ENCODE data around the gene ISG15.
"Not testable (repeated sequence)": the region's sequence is repeated elsewhere in the genome, so short reads cannot be mapped to it uniquely, and the experiment has no call there.

Gene ISG15

DNA sequence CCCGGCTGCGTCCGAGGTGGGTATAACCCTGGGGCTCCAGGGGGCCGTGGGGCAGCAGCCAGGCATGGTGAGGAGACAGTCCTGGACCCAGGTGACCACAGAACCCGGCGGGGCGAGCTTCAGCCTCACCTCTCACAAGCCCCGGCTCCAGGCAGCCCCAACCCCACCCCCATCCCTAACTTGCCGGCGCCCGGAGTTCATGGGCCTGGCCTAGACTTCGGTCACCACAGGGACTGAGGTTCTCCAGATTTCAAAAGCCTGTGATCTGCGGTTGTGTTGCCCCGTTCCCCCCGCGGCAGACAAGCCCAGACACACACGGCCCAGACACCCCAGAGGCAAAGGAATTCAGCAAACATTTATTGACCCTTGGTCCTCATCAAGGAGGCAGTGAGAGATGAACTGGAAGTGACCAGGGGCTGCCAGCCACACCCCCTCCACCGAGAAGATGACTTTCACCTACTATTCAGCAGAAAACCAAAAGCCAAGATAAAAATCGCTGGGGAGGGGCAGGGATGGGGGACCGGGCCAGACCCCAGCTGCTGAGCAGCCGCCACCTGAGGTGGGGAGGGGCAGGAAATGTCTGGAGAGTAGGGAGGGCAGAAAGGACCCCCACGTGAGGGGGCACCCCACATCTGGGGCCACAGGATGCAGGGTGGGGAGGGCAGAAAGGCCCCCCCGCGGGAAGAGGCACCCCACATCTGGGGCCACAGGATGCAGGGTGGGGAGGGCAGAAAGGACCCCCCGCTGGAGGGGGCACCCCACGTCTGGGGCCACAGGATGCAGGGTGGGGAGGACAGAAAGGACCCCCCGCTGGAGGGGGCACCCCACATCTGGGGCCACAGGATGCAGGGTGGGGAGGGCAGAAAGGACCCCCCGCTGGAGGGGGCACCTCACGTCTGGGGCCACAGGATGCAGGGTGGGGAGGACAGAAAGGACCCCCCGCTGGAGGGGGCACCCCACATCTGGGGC lies 17.3 kb upstream of the ISG15 start:
- no peak for DNase-seq

DNA sequence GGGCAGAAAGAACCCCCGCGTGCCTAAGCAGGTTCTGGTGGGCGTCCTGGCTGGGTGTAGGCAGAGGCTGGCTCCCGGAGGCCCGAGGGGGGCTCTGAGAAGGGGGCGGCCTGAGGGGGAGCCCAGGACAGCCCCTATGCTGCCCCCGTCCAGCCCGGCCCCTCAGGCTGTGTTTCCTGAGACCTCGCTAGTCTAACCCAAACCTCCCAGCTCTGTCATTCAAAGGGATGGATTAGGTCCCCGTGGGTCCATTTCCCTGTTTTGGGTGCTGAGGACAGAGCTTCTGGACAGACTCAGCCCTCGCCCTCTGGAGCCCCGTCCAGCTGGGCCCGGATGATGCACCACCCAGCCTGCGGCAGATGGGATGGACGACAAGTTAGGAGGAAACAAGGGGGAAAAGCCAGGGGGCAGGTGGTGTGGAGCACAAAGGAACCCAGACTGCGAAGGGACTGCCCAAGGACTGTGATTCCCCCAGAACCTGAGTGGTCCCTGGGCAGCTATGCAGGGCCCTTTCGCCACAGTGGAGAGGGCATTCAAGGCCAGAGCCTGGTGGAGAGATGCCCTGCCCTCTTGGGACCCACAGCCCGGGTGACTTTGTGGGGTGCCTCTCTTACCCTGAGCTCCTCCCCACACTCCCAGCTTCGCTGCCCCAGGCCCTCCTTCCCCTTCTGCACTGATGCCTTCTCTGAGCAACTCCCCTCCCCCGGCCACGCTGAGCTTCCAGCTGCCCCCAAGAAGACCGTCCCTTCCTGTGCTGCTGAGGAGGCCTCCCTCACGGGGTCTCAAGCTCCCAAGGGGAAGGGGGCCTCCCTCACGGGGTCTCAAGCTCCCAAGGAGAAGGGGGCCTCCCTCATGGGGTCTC lies 16.2 kb upstream of the ISG15 start:
- DNase-seq: no peak

DNA sequence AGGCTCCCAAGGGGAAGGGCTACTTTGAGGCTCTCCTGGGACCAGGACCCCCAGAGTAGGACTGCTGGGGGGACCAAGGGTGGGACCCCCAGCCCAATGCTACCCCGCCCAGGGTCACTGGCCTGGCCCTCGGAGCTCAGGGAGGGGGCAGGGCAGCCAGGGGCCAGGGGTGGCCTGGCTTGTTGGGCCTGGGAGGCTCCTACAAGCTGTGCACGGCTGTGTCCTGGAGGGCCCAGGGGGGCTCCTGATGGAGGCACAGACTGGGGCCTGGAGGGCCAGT lies 15.6 kb upstream of the ISG15 start:
- no peak for DNase-seq

- DNase-seq: no peak
Observed at GRCh38 chr1:997993-998744, 15.1 kb upstream of the ISG15 start.

- no peak for DNase-seq
Observed at GRCh38 chr1:998745-998994, 14.6 kb upstream of the ISG15 start.

GRCh38 chr1:998995-999724 lies 14.1 kb upstream of the ISG15 start:
- DNase-seq: no peak

GRCh38 chr1:999725-1000356 lies 13.5 kb upstream of the ISG15 start, which contains the start of gene HES4:
TSS of gene HES4 (minus strand) at chr1:1000097. CDS start at chr1:999973, 124 bp downstream.
- peak; percentile 71 for DNase-seq

DNA sequence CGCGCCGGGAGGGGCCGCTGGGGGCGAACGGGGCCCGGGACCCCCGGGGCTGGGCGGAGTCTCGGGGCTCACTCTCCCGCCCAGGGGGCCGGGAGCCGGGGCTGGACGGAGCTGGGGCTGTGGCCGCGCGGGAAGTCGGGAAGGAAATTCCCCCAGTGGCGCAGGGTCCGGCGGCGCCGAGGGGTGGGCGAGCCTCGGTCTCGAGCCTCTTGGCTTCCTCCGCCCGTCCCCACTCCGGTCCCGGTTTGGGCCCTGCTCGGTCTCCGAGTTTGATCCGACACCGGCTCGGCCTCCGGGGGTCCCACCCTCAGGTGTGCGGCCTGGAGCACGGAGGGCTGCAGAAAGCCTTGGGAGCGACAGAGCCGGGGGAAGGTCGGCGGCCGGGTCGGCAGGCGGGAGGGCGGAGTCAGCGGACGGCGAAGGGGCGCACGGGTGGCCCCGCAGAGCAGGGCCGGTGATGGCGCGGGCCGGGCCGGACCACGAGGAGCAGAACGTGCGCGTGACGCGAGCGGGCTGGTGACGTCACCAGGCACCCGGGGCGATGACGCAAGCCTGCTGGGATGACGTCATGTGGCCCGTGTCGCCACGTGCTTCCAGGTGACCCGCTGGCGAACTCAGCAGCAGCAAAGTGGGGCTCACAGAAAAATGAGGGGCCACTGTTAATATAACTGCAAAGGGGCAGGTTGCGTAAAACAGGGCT lies 12.8 kb upstream of the ISG15 start:
- peak; percentile 53 for DNase-seq

DNA sequence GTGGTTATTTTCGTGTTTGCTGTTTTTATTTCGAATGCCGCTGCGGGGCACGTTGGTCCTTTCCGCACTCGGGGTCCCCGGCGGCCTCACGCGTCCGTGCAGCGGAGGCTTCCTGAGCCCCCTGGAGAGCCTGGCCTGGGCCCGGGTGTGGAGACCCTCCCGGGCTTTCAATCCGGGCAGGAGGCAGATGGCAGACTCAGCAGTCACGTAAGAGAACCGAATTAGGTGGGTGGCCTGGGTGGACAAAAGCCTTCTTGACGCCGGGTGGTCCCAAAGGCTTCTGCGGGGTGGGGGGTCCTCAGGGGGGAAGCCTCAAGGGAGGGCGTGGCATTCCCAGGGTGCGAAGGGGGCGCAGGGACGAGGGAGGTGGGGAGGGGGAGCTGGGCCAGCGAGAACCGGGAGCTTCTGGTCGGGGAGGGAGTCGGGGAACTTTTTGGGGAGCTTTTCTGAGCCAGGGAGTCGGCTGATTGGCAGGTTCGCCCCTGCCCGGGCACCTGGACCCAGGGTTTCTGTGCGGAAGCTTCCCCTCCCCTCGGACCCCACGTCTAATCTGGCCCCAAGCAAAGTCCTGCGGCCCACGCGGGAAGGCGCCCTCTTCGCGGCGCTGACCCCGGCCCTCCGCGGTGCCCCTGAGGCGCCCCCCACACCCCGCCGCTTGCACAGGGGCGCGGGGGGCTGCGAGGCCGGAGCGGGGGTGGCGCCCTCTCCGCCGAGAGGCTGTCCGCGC lies 12.1 kb upstream of the ISG15 start:
- no peak for DNase-seq

DNA sequence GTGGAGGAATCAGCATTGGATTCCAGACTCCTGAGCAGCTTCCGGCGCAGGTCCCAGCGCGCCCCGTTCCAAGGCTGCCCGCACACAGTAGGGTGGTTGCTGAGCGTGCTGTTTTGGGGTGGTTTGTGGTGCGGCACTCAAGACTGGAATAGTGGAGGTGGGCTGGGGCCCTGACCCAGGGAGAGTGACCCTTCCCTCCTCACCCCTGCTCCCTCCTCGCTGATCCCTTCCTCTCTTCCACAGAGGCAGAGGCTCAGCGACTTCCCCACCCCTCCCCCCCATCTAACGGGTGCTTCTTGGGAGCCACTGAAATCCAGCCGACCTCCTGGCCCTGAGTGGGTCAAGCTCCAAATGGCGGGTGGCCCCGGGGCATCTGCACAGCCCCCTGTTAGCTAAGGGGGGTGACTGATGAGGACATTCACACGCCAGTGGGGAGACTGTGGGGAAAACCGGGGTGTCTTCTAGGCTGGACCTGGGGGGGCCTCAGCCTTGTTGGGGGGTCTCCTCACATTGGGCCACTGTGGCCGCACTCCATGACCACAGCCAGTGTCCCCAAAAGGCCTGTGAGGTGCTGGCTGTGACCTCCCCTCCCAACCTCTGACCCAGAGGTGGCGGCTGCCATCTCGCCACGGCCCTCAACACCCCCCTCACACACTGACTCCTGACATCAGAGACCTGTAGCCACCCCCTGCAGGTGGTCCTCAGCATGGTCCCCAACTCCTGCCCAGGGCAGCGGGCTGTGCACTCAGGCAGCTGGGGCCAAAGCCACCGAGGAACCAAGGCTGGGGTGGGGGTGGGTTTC lies 9.5 kb upstream of the ISG15 start:
- DNase-seq: no peak

DNA sequence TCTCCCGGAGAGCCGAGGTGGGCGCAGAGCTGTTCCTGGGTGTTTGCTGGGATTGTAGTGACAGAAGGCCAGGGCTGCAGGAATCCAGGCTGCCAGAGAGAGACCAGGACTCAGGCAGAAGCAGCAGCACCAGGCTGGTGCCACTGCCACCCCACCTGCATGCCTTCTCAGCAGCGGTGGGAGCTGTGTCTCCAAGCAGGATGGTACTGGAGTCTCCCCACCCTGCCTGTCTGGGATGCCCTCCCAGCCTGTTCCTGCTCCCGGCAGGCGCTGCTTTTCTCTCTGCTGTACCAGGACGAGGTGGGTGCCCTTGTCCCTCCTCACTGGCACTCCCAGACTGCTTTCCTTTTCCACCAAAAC lies 8.9 kb upstream of the ISG15 start:
- no peak for DNase-seq

DNA sequence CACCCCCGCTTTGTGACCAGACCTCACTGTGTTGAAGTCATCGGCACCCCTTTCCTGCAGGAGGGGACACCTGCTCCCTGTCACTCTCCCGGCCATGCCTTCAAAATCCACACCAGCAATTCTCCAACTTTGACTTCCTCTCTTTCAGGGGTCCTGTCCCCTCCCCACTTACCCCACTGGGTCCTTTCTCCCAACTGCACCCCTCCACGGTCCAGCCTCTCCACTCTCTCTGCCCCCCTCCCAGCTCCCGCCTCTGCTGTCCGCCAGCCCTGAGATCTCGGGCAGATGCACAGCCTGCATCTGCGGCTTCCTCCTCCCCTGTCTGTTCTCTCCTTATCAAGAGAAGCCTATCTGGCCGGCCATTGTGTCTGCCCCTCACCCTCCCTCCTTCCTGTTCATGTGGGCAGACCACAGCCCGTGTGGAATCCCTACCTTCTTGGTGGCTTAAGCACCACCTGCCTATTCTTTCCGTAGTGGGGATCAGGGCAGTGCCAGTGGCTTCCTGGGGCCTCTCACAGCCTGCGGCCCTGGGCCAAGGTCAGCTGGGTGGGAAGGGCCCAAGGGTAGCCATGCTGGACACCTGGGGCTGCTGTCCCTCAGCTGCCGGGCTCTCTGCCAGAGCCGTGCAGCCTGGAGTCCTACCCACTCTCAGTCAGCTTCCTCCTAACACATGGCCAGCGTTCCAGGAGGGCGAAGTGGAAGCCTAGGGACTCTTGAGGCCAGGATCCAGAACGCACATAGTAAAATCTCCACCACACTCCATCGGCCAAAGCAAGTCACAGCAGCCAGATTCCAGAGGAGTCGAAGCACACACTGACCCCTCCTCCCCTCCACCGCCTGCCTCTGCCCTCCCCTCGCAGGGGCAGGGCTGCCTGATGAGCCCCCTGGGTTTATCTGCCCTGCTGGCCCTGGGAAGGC lies 8.3 kb upstream of the ISG15 start:
- no peak for DNase-seq

DNA sequence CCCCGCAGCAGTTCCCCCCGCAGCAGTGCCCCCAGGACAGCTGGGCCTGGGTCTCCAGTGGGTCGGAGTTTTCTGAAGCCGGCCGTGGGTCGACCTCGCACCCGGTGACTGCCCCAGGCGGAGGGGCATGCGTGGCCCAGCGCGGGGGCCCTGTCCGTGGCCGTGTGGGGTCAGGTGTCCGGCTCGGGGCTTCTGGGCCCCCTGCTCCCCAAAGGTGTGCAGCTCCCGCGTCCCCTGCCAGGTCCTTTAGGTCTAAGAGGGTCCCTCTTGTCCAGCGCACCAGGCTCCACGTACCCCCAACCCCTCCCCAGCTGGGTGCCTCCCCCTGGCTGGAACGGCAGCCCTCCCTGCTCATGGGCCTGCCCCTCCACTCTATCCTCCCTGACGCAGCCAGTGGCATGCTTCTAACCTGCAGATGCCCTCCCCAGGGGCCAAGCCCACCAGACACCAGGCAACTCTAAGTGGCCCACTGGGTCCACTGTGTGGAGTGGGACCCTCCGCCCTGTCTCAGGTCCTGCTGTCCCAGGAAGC lies 7.5 kb upstream of the ISG15 start:
- no peak for DNase-seq

DNA sequence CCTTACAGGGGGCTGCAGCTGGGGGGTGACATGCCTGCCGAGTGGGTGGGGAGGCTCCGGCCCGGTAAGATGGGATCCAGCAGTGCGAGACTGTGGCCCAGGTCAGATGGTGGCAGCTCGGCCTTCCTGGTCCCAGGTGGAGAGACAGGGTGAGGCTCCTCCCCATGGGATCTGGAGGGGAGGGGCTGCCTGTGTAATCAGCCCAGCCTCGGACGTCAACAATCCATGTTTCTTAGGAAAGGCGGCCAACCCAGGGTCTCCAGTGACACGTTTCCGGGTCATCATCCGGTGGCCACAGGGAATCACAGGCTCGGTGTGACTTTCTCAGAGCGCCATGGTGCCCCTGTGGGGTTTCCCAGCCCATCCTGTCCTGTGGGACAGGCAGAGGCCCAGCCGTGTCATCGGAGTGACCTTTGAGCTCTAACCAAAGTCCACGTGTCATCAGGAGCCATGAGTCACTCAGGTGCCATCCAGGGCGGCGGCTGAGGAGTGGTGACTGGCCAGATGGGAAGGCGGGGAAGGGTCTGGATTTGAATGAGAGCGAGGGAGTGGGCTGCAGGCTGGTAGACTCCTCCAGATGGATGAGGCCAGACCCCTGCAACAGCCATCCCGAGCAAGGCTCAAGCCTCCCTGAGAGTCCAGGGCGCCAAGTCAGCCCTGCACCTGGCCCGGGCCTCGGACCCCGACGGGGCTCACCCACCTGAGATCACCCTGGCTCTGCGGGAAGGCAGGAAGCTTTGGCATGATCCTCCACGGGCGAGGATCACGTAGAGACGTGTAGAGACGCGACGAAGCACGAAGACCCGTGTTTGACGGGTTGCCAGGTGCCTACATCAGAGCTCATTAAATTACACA lies 6.8 kb upstream of the ISG15 start:
- no peak for DNase-seq

DNA sequence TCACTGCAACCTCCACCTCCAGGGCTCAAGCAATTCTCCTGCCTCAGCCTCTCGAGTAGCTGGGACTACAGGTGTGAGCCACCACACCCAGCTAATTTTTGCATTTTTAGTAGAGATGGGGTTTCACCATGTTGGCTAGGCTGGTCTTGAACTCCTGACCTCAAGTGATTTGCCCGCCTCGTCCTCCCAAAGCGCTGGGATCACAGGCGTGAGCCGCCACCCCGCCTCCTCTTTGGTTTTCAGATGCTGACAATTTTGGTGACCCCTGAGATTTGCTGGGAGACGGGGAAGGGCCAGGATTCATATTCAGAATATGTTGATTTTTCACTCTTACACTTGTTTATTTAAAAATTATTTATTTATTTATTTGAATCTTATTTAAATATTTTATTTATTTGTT lies 3.2 kb upstream of the ISG15 start:
- not testable (repeated sequence) for DNase-seq

DNA sequence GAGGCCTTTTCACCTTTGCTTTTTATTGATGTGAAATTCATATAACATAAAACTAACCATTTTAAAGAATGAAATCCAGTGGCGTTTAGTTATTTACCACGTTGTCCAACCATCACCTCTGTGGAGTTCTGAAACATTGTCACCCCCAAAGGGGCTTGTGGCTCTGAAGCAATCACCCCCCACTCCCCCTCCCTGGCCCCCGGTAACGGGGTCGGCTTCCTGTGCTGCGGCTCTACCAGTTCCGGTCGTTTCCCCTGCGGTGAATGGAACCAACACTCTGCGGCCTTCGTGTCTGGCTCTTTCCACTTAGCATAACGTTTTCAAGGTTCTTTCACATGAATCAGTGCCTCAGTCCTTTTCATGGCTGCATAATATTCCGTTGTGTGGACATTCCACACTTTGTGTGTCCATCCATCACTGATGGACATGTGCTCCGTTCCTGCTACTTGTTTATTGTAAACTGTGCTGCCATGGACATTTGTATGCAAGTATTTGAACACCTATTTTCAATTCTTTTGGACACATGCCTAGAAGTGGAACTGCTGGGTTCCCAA lies 1.8 kb upstream of the ISG15 start:
- DNase-seq: no peak

GRCh38 chr1:1012736-1013104 lies 577 bp upstream of the ISG15 start:
- not testable (repeated sequence) for DNase-seq

Data from NCI-H1694 treated with DMSO at 0.1 percent for 48 hours (cell line).